ENCODE data around the gene EHBP1.
"Not testable (repeated sequence)": the region's sequence is repeated elsewhere in the genome, so short reads cannot be mapped to it uniquely, and the experiment has no call there.

EHBP1 gene

GRCh38 chr2:62736899-62737559 is 31.5 kb downstream of the EHBP1 start:
- no peak for DNase-seq

GRCh38 chr2:62738981-62739936 is 33.7 kb downstream of the EHBP1 start:
- no peak for DNase-seq

GRCh38 chr2:62740221-62740620 is 34.7 kb downstream of the EHBP1 start:
- no peak for DNase-seq

- no peak for DNase-seq
Observed at GRCh38 chr2:62741127-62741526, 35.6 kb downstream of the EHBP1 start.

- no peak for DNase-seq
Observed at GRCh38 chr2:62741954-62742722, 36.6 kb downstream of the EHBP1 start.

- no peak for DNase-seq
Observed at GRCh38 chr2:62743506-62743905, 38.0 kb downstream of the EHBP1 start.

- no peak for DNase-seq
Observed at GRCh38 chr2:62744603-62745002, 39.1 kb downstream of the EHBP1 start.

GRCh38 chr2:62745891-62746481 is 40.5 kb downstream of the EHBP1 start:
- no peak for DNase-seq

- DNase-seq = no peak
Observed at GRCh38 chr2:62747169-62747568, 41.7 kb downstream of the EHBP1 start.

- no peak for DNase-seq
Observed at GRCh38 chr2:62747876-62748275, 42.4 kb downstream of the EHBP1 start.

- not testable (repeated sequence) for DNase-seq
Observed at GRCh38 chr2:62749111-62749510, 43.6 kb downstream of the EHBP1 start.

- no peak for DNase-seq
Observed at GRCh38 chr2:62757029-62757428, 51.5 kb downstream of the EHBP1 start.

- no peak for DNase-seq
Observed at GRCh38 chr2:62760026-62760425, 54.5 kb downstream of the EHBP1 start.

GRCh38 chr2:62760555-62760954 is 55.0 kb downstream of the EHBP1 start:
- DNase-seq = no peak

GRCh38 chr2:62765619-62766376 is 60.3 kb downstream of the EHBP1 start:
- no peak for DNase-seq

- DNase-seq = no peak
Observed at GRCh38 chr2:62768615-62769014, 63.1 kb downstream of the EHBP1 start.

- no peak for DNase-seq
Observed at GRCh38 chr2:62770629-62771028, 65.1 kb downstream of the EHBP1 start.

- DNase-seq = no peak
Observed at GRCh38 chr2:62774555-62775366, 69.2 kb downstream of the EHBP1 start.

GRCh38 chr2:62775367-62775668 is 69.8 kb downstream of the EHBP1 start:
- no peak for DNase-seq

GRCh38 chr2:62783679-62784078 is 78.2 kb downstream of the EHBP1 start:
- DNase-seq = no peak

GRCh38 chr2:62784341-62784740 is 78.8 kb downstream of the EHBP1 start:
- no peak for DNase-seq

GRCh38 chr2:62785216-62785615 is 79.7 kb downstream of the EHBP1 start:
- DNase-seq = no peak

All from activated CD4-positive, CD25-positive, alpha-beta regulatory T cell treated with anti-CD3 and anti-CD28 coated beads, Interleukin-2, amount 50 U/mL, for 72 hours (primary cell).